ENCODE measurements around the gene CAMK2D. TPM values are rescaled to one million over a fixed set of nuclear protein-coding genes. Genes with fewer than 3 reads are reported as not detected.

Gene CAMK2D
- total RNA-seq, 2 experiments from 2014 or later: 62.8 to 66.1 TPM

GRCh38 chr4:113499166-113499565 lies 262.4 kb downstream of the CAMK2D start:
- Mint-ChIP-seq H3K27me3 (no peaks in the 10 kb centered on the region), H3K27ac (no peak overlapping the region), H3K4me1 (ENCODE audit: low read depth) (no peaks in the 10 kb centered on the region), H3K36me3 (ENCODE audit: low read depth) (peaks cover 58% of the 10 kb centered on the region), H3K4me3 (no peak overlapping the region), H3K9me3 (no peaks in the 10 kb centered on the region)
- ChIA-PET POLR2A (no interaction called here), CTCF (interaction anchor here (1.5 kb wide), 1 partner anchor 104 kb away, joined by 4 read pairs; no protein-coding TSS in a partner anchor)
- intact Hi-C loops (cut with micrococcal nuclease): no loop called here
- DNase-seq (no peak), ATAC-seq (no peak)
- TF ChIP-seq CTCF (IDR thresholded peaks at IDR 0.05): no peak

GRCh38 chr4:113497154-113497884 lies 264.2 kb downstream of the CAMK2D start:
- H3K27ac Mint-ChIP-seq: no peak overlapping the region
- CTCF ChIA-PET: interaction anchor here (0.6 to 0.8 kb wide), 2 partner anchors 9 to 102 kb away, joined by 3 to 4 read pairs; no protein-coding TSS in a partner anchor

GRCh38 chr4:113496698-113497097 lies 264.8 kb downstream of the CAMK2D start:
- no peak for DNase-seq
- intact Hi-C loops (cut with micrococcal nuclease): no loop called here
- CTCF ChIA-PET: interaction anchor here (0.8 to 1.6 kb wide), 2 partner anchors 102 kb away, joined by 3 to 4 read pairs; no protein-coding TSS in a partner anchor
- Mint-ChIP-seq H3K27ac (no peak overlapping the region), H3K27me3 (no peaks in the 10 kb centered on the region), H3K4me3 (no peak overlapping the region), H3K9me3 (no peaks in the 10 kb centered on the region), H3K4me1 (ENCODE audit: low read depth) (no peaks in the 10 kb centered on the region), H3K36me3 (ENCODE audit: low read depth) (peaks cover 51% of the 10 kb centered on the region)
- no peak for ATAC-seq
- TF ChIP-seq CTCF (IDR thresholded peaks at IDR 0.05): no peak
- POLR2A ChIA-PET: interaction anchor here (1.2 to 1.3 kb wide), 2 partner anchors 29 to 47 kb away, joined by 3 read pairs; no protein-coding TSS in a partner anchor

More at GRCh38 chr4:113497154-113497884, 264.2 kb downstream of the CAMK2D start:
- no peaks in the 10 kb centered on the region for H3K4me1 Mint-ChIP-seq (ENCODE audit: low read depth)
- no peaks in the 10 kb centered on the region for H3K27me3 Mint-ChIP-seq
- DNase-seq (no peak), ATAC-seq (no peak)
- no peaks in the 10 kb centered on the region for H3K9me3 Mint-ChIP-seq
- TF ChIP-seq CTCF (IDR thresholded peaks at IDR 0.05): no peak
- peaks cover 50% of the 10 kb centered on the region for H3K36me3 Mint-ChIP-seq (ENCODE audit: low read depth)
- POLR2A ChIA-PET: interaction anchor here (0.7 to 1.3 kb wide), 3 partner anchors 28 to 48 kb away, joined by 3 read pairs; no protein-coding TSS in a partner anchor
- intact Hi-C loops (cut with micrococcal nuclease): no loop called here
- H3K4me3 Mint-ChIP-seq: no peak overlapping the region

- H3K27me3 Mint-ChIP-seq: no peaks in the 10 kb centered on the region
- DNase-seq (no peak), ATAC-seq (no peak)
- intact Hi-C loops (cut with micrococcal nuclease): no loop called here
- no peak for TF ChIP-seq CTCF (IDR thresholded peaks at IDR 0.05)
- no peak overlapping the region for H3K4me3 Mint-ChIP-seq
- ChIA-PET CTCF (interaction anchor here (1.6 kb wide), 1 partner anchor 101 kb away, joined by 3 read pairs; no protein-coding TSS in a partner anchor), POLR2A (interaction anchor here (1.2 kb wide), 1 partner anchor 28 kb away, joined by 3 read pairs; no protein-coding TSS in a partner anchor)
- H3K9me3 Mint-ChIP-seq: no peaks in the 10 kb centered on the region
- peaks cover 51% of the 10 kb centered on the region for H3K36me3 Mint-ChIP-seq (ENCODE audit: low read depth)
- H3K27ac Mint-ChIP-seq: no peak overlapping the region
- H3K4me1 Mint-ChIP-seq (ENCODE audit: low read depth): no peaks in the 10 kb centered on the region
Measured at GRCh38 chr4:113495790-113496189, 265.7 kb downstream of the CAMK2D start.

- ChIA-PET POLR2A (no interaction called here), CTCF (interaction anchor here (1.2 kb wide), 1 partner anchor 99 kb away, joined by 3 read pairs; no protein-coding TSS in a partner anchor)
- ATAC-seq (no peak), DNase-seq (no peak)
- H3K4me1 Mint-ChIP-seq (ENCODE audit: low read depth): peaks cover 5% of the 10 kb centered on the region
- H3K27ac Mint-ChIP-seq: no peak overlapping the region
- no peak overlapping the region for H3K4me3 Mint-ChIP-seq
- peaks cover 3% of the 10 kb centered on the region for H3K9me3 Mint-ChIP-seq
- no peaks in the 10 kb centered on the region for H3K27me3 Mint-ChIP-seq
- TF ChIP-seq CTCF (IDR thresholded peaks at IDR 0.05): no peak
- H3K36me3 Mint-ChIP-seq (ENCODE audit: low read depth): peaks cover 55% of the 10 kb centered on the region
- intact Hi-C loops (cut with micrococcal nuclease): no loop called here
Measured at GRCh38 chr4:113483131-113483530, 278.4 kb downstream of the CAMK2D start.
